ENCODE data around the gene CASZ1.
A peak's percentile ranks its signal among the peaks of the same experiment; 100 is the strongest.

The CASZ1 gene

GRCh38 chr1:10773376-10773775 is 23.1 kb downstream of the CASZ1 start:
- DNase-seq = no peak

DNA sequence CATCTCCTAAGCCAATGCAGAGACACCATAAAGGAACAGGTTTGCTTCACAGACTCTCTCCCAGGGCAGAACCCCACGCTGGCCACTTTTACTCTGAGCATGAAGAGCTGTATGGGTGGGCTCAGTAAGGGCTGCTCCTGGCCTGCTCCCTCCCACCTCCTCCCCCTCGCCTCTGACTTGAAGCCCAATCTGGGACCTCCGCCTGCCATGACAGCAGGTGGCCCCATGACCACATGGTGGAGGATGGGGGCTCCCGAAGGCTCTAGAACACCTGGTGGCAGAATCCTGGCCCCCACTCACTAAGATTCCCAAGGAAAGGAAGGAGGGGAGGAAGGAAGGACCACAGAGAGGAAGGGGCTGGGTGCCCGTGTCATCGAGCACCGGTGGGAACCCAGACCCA is 23.7 kb downstream of the CASZ1 start:
- no peak for DNase-seq

GRCh38 chr1:10771789-10772188 is 24.7 kb downstream of the CASZ1 start:
- no peak for DNase-seq

GRCh38 chr1:10768552-10768951 is 27.9 kb downstream of the CASZ1 start:
- DNase-seq = no peak

DNA sequence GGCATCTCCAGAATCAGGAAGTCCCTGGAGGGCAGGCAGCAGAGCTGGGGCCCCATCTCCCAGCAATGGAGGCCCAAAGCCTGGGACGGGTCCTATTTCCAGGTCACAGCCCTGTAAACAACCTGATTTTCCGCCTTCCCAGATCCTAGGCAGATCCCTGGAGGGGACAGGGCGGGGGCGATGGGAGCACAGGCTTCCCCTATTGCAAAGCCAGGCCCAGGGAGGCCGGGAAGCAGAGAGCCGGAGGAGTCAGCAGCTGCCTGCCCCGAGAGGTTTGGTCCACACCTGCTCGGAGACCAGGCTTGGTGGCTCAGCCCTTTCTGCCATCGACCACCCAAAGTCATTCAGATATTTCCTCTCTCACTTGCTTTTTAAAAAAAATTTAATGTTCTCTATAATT is 29.2 kb downstream of the CASZ1 start:
- no peak for DNase-seq

- no peak for DNase-seq
Observed at GRCh38 chr1:10765734-10766478, 30.5 kb downstream of the CASZ1 start.

- DNase-seq = no peak
Observed at GRCh38 chr1:10765304-10765703, 31.1 kb downstream of the CASZ1 start.

DNA sequence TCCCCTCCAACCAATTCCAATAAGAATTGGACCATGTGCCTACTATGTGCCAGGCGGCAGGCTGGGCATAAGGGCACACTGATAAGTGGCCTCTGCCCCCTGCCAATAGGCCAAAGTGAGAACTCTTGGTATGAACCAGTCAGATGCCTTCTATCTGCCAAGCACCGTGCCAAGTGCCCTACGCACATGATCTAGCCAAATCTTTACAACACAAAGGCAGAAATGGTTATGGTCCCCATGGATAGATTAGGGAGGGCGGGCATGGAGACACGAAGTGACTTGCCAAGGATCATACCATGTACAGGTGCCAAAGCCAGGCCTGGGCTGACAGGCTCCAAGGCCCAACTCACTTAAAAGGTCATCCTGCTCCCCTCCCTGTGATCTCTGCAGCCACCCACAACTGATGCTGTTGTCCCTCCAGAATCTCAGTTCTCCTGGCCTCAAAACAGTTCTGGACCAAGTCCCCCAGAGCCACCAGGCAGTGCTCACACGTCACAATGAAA is 32.1 kb downstream of the CASZ1 start:
- no peak for DNase-seq

GRCh38 chr1:10762875-10763274 is 33.6 kb downstream of the CASZ1 start:
- DNase-seq = no peak

- no peak for DNase-seq
Observed at GRCh38 chr1:10762153-10762523, 34.3 kb downstream of the CASZ1 start.

DNA sequence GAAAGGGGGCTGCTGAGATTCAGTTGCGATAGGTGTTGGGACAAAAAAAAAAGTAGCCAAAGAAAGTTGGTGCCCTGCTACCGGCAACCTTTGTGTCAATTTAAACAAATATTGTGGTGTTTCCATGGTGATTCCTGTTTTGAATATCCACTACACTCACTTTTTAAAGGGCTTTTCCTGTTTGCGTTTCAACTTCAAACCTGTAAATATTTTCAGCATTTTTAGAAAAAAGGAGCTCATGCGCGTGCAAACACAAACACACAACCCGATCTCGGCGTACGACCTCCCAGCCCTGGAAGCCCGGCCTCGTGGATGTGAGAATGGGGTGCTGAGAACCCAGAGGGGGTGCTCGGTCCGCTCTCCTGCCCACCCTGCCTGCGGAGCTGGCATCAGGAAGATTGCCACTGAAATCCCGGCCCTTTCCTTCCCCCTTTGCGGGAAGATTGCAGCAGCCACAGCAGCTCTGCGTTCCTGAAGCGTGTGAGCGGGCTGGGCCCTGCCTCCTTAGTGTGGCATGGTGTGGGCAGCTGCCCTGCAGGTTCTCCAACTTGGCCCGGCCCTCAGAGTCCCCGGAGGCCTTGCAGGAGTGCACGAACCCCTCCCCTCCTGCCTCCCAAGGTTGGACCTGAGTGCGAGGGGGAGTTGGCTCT is 34.8 kb downstream of the CASZ1 start:
- DNase-seq = no peak

GRCh38 chr1:10760566-10761502 is 35.6 kb downstream of the CASZ1 start:
- no peak for DNase-seq

DNA sequence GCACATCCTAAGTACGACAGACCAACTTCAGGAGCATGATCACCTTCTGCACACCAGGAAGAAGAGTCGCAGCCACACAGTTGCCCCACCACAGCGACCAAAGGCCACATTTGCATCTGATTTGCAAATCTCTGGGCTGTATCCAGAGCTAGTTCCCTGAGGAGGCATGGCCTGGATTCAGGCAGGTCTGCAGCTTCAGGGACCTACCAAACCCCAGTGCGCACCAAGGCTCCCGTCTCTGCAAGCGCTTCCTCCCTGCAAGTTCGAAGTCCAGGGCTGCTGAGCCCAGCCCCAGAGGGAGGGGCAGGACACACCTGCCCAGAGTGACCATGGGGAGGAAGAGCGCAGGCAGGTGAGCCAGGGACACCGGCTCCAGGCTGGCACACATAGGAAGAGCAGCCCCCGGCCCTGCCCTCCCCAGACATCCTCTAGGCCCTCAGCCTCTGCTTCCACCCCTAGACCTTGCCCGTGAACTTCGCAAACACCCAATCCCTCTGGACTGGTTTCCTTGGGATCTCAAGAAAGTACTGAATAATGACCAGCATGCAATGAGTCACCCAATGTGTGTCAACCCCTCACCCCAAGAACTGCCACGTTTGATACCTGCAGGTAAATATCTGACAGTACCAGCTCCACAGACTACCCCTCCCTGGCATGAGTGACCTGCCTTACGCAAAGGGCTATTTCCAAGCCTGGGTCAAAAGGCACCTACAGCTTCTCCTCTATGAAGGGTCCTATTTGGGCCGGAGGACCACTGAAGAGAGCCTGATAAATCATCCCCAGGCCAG is 36.8 kb downstream of the CASZ1 start:
- no peak for DNase-seq

GRCh38 chr1:10756842-10757241 is 39.6 kb downstream of the CASZ1 start:
- DNase-seq = no peak

DNA sequence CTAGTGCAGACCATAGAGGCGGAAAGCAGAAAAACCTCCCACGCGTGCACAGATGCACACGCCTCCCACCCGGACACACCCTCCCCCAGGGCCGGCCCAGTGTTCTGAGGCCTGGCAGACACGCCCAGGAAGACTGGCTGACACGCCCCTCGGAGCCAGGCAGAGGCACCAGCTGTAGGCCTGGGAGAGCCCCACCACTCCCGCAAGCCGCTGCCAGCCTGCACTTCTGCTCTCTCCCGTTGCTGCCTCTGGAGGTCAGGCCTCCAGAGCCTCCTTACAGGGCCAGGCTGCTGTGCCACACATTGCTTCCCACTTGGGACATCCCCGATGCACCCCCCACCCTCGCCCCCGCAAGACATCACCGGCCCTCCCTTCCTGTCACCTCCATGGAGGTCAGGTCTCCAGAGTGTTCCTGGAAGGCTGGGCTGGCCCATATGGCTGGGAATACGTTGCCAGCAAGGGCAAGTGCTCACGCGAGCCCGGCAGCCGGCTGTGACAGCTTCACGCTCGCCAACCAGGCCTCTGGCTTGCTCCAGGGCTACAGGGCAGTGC is 40.4 kb downstream of the CASZ1 start:
- DNase-seq = peak; percentile 23 to 54 (median 45)

GRCh38 chr1:10754568-10755329 is 41.7 kb downstream of the CASZ1 start:
- no peak for DNase-seq

DNA sequence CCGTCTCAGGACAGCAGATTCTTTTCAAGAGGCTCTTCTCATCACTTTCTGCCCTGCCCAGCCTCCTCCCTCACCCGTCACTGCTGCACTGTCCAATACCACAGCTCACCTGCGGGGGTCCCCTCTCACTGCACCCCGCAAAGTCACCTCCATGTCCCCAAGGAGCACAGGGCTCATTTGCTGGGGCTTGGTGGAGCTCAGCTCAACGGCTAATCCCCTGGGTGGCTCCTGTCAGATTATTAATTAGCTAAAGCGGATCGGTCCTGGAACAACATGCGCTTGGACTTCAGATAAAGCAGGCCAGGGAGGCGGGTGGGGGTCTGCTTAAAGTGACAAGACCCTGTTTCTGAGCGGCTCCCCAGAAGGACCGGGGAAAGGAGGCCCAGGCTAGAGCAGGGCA is 43.1 kb downstream of the CASZ1 start:
- DNase-seq = no peak

GRCh38 chr1:10751561-10752085 is 44.8 kb downstream of the CASZ1 start:
- DNase-seq = no peak

GRCh38 chr1:10751160-10751559 is 45.3 kb downstream of the CASZ1 start:
- DNase-seq = no peak

GRCh38 chr1:10745886-10746455 is 50.5 kb downstream of the CASZ1 start:
- no peak for DNase-seq

DNA sequence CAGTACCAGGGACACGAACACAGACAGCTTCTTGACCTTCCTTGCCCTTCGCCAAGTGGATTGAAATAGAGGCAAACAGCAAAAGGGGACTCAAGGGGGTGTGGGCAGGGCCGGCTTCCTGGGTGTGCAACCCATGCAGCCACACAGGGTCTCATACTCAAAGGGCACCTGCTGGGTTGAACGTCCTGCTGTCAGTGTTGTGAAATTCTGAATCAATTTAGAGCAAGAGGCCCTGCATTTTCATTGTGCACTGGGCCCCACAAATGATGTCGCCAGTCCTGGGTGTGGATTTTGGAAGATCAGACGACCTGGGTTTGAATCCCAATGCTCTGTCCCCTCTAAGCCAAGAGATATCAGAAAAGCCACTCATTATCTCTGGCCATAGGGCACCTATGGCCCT is 51.1 kb downstream of the CASZ1 start:
- DNase-seq = no peak

All from T-helper 1 cell (primary cell).